Peyer's patch (tissue), 4 donors: ENCODE measurements around the gene MYBPC1. TPM values are rescaled to one million over a fixed set of nuclear protein-coding genes. Genes with fewer than 3 reads are reported as not detected.

Experiments used
- DNase-seq, 3 donors: peaks; one replicate each; pipeline ENCODE4 v3.0.0-alpha.2; 2017 to 2019
- H3K27ac ChIP-seq, 4 donors: fragments of 200-600 bp; sonication (generic); one replicate each; pipeline ENCODE4 v1.5.1; 2016 to 2019
- H3K27me3 ChIP-seq, 2 donors: fragments of 200-600 bp; sonication (generic); one replicate each; pipeline ENCODE4 v1.5.1; 2019
- H3K36me3 ChIP-seq, 3 donors: fragments of 200-600 bp; sonication (generic); one replicate each; pipeline ENCODE4 v1.5.1; 2016 to 2019
- H3K4me1 ChIP-seq, 4 donors: fragments of 200-600 bp; sonication (generic); one replicate each; pipeline ENCODE4 v1.5.1; 2016 to 2019
- H3K4me3 ChIP-seq, 4 donors: fragments of 200-600 bp; sonication (generic); 1 replicate in 3 of 4; 2 replicates in 1 of 4; pipeline ENCODE4 v1.5.1; 2016 to 2019; ENCODE audit warnings: mild to moderate bottlenecking in 1 of 4
- H3K9me3 ChIP-seq, 4 donors: fragments of 200-600 bp; sonication (generic); one replicate each; pipeline ENCODE4 v1.5.1; 2016 to 2019; ENCODE audit warnings: mild to moderate bottlenecking in 1 of 4
- CTCF ChIP-seq, 6 experiments: fragments of 450-650 bp in 4 of 6; fragments of 200-600 bp in 2 of 6; sonication (generic) in 1 of 6; IDR thresholded peaks; one replicate each; pipeline ENCODE4 v1.5.1; 2017 to 2019; ENCODE audit warnings: antibody characterized with exemption in 6 of 6, mild to moderate bottlenecking in 3 of 6, moderate library complexity in 1 of 6
- POLR2A ChIP-seq, 2 donors: fragments of 450-650 bp; IDR thresholded peaks; one replicate each; pipeline ENCODE4 v1.5.1; 2017; ENCODE audit warnings: antibody characterized with exemption in 2 of 2, mild to moderate bottlenecking in 2 of 2, moderate library complexity in 2 of 2
- total RNA-seq, 4 donors: library from RNA; depleted of rRNA; stranded (reverse); fragments of >200 nt; gene quantifications; one replicate each; pipeline ENCODE4 v1.1.0, GENCODE V29; 2016

The MYBPC1 gene
- total RNA-seq, 4 donors from 2014 or later: 19.4 to 141 (median 63.9) TPM; not detected in 1

GRCh38 chr12:101563212-101563611 lies 31.6 kb upstream of the MYBPC1 start:
- H3K27me3 ChIP-seq: no peaks in the 10 kb centered on the region
- no peaks in the 10 kb centered on the region for H3K4me1 ChIP-seq
- TF ChIP-seq POLR2A (IDR thresholded peaks at IDR 0.05): no peak
- TF ChIP-seq CTCF (IDR thresholded peaks at IDR 0.05): no peak
- no peaks in the 10 kb centered on the region for H3K9me3 ChIP-seq
- DNase-seq: no peak
- H3K36me3 ChIP-seq: no peaks in the 10 kb centered on the region
- no peak overlapping the region for H3K27ac ChIP-seq
- no peak overlapping the region for H3K4me3 ChIP-seq

GRCh38 chr12:101564912-101565311 lies 29.9 kb upstream of the MYBPC1 start:
- no peak overlapping the region for H3K4me3 ChIP-seq
- no peaks in the 10 kb centered on the region for H3K27me3 ChIP-seq
- DNase-seq: no peak
- H3K27ac ChIP-seq: no peak overlapping the region
- H3K4me1 ChIP-seq: no peaks in the 10 kb centered on the region
- H3K9me3 ChIP-seq: no peaks in the 10 kb centered on the region
- no peaks in the 10 kb centered on the region for H3K36me3 ChIP-seq
- TF ChIP-seq POLR2A (IDR thresholded peaks at IDR 0.05) (no peak), CTCF (IDR thresholded peaks at IDR 0.05) (no peak)

GRCh38 chr12:101566318-101566717 lies 28.5 kb upstream of the MYBPC1 start:
- no peak for DNase-seq
- Histone ChIP-seq H3K27ac (no peak overlapping the region), H3K36me3 (no peaks in the 10 kb centered on the region), H3K4me1 (no peaks in the 10 kb centered on the region), H3K27me3 (no peaks in the 10 kb centered on the region), H3K9me3 (no peaks in the 10 kb centered on the region), H3K4me3 (no peak overlapping the region)
- no peak for TF ChIP-seq CTCF (IDR thresholded peaks at IDR 0.05)
- TF ChIP-seq POLR2A (IDR thresholded peaks at IDR 0.05): no peak

GRCh38 chr12:101567918-101568317 lies 26.9 kb upstream of the MYBPC1 start:
- Histone ChIP-seq H3K4me1 (no peaks in the 10 kb centered on the region), H3K9me3 (no peaks in the 10 kb centered on the region), H3K4me3 (no peak overlapping the region), H3K27me3 (no peaks in the 10 kb centered on the region), H3K27ac (no peak overlapping the region), H3K36me3 (no peaks in the 10 kb centered on the region)
- TF ChIP-seq POLR2A (IDR thresholded peaks at IDR 0.05) (no peak), CTCF (IDR thresholded peaks at IDR 0.05) (no peak)
- DNase-seq: no peak

- Histone ChIP-seq H3K4me3 (no peak overlapping the region), H3K27ac (no peak overlapping the region), H3K36me3 (no peaks in the 10 kb centered on the region), H3K4me1 (no peaks in the 10 kb centered on the region), H3K9me3 (no peaks in the 10 kb centered on the region), H3K27me3 (no peaks in the 10 kb centered on the region)
- no peak for DNase-seq
- TF ChIP-seq CTCF (IDR thresholded peaks at IDR 0.05) (peak in 5 of 6 experiments; percentile 12 to 62 (median 40)), POLR2A (IDR thresholded peaks at IDR 0.05) (no peak)
These were observed 24.7 kb upstream of the MYBPC1 start for GRCh38 chr12:101570047-101570446.

GRCh38 chr12:101571105-101571504 lies 23.7 kb upstream of the MYBPC1 start:
- Histone ChIP-seq H3K4me1 (no peaks in the 10 kb centered on the region), H3K36me3 (no peaks in the 10 kb centered on the region), H3K27me3 (no peaks in the 10 kb centered on the region), H3K27ac (no peak overlapping the region), H3K4me3 (no peak overlapping the region), H3K9me3 (no peaks in the 10 kb centered on the region)
- TF ChIP-seq POLR2A (IDR thresholded peaks at IDR 0.05) (no peak), CTCF (IDR thresholded peaks at IDR 0.05) (no peak)
- no peak for DNase-seq
